AG20443 (cell line): Measurements from ENCODE around the gene TMEM74B.
A peak's percentile ranks its signal among the peaks of the same experiment; 100 is the strongest.

Experiments used
- DNase-seq: peaks from one replicate; pipeline ENCODE4 v3.0.0; 2012; ENCODE audit warnings: low spot score, mixed read lengths

TMEM74B gene

DNA sequence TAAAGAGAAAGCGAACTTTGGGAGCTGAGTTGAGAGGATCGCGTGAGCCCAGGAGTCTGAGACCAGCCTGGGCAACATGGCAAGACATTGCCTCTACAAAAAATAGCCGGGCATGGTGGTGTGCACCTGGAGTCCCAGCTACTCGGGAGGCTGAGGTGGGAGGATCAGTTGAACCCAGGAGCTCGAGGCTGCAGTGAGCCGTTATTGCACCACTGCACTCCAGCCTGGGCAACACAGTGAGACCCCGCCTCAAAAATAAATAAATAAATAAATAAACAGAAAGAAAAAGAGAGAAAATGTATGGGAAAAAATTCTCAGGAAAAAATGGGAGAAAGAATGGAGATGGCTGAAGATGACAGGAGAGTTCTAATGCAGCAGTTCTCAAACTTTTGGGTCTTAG lies 21.0 kb upstream of the TMEM74B start:
- DNase-seq: no peak

DNA sequence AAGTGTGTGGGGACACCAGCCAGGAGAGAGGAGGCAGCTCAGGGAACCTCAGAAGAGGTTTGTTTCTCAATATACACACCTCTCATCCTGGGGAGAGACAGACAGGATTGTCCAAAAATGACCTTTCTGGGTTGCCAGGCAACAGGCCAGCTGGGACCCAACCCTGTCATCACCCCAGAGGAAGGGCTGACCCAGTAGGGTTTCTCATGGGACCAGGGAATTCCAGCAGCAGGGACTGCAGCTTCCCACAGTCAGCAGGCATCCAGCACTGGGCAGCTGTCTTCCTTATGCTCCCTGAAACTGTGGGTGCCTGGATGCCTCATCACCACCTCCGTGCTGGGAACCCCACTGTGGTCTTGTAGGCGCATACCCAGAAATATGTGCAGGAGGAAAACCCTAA lies 19.8 kb upstream of the TMEM74B start:
- DNase-seq: no peak

DNA sequence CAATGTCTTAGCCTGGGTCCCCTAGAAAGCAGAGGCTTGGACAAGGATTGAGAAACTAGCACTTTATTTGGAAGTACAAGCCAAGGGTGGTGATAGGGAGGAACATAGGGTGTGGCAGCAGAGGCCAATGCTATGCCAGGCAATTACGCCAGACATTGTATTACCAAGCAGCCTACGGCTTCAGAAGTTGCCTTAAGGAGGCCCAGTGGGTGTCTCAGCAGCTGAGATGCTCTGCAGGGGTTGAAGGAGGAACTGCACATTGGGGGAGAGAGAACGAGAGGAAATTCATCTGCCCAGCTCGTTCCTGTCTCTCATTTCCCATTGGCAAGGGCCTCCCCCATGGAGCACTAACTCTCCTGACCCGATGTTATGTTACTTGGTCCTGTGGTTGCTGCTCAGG lies 19.3 kb upstream of the TMEM74B start:
- no peak for DNase-seq

DNA sequence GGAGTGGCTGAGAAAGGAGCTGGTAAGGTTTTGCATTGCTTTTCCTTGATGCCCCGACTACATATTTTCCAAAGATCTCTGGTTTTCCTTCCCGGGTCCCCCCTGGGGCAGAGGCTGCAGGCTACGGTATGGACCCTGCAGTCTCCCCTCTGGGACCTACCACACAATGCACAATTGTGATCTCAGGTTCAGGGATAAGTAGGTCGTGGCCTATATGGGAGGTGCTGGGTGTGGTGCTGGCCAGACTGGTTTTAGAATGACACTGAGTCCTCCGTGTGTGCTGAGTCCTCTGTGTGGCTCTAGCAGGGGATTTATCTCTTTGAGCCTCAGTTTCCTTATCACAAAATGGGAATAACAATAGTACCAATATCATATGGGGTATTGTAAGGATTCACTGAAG lies 18.8 kb upstream of the TMEM74B start:
- no peak for DNase-seq

DNA sequence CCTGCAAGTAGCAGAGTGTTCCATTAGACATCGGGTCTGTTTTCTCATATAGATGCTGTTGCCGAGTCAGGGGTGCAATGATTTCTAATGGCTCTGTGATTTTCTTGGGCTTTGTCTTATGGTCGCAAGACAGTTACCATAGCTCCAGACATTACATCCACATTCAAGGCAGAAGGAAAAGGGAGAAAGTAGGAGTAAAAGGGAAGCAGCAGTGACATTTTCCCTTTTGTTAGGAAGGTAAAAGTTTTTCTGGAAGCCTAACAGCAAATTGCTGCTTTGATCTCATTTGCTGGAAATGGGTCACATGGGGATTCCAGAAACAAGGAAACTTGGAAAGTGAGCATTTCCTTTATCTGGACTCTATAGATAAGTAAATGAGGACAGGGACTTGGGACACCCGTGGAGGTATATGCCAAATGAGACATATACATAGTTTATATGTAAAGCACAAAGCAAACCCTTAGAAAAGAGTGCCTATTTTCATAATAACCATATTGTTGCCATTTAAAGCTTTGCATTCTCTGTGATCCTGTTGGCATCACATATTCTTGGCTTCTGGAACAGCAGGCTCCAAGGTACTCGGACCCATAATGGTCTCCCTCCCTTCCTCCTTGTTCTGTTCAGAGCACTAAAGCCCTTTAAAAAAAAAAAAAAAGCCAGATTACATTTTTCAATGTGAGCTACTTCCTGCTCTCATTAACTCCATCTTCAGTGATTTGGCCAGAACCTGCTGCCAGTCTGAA lies 18.2 kb upstream of the TMEM74B start, which contains the start of gene C20orf202:
Gene C20orf202, plus strand, starts transcription at position 693 of the 743 bp plus-strand sequence. CDS start 132 bp downstream, outside the sequence.
- no peak for DNase-seq

DNA sequence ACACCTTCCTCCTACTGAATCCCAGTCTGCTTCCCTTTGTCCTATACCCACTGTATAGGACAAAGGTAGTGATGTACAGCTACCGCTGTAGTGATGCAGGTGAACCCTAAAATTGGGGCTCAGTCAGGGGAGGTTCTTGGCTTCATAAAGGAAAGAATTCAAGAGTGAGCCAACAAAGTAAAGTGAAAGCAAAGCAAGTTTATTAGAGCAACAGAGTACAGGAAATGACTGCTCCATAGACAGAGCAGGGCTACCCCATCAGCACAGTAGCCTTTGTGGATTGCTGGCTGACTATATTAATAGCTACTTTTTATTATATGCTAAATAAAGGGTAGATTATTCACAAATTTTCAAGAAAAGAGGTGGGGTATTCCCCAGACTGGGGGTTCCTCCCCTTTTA lies 15.2 kb upstream of the TMEM74B start:
- no peak for DNase-seq

DNA sequence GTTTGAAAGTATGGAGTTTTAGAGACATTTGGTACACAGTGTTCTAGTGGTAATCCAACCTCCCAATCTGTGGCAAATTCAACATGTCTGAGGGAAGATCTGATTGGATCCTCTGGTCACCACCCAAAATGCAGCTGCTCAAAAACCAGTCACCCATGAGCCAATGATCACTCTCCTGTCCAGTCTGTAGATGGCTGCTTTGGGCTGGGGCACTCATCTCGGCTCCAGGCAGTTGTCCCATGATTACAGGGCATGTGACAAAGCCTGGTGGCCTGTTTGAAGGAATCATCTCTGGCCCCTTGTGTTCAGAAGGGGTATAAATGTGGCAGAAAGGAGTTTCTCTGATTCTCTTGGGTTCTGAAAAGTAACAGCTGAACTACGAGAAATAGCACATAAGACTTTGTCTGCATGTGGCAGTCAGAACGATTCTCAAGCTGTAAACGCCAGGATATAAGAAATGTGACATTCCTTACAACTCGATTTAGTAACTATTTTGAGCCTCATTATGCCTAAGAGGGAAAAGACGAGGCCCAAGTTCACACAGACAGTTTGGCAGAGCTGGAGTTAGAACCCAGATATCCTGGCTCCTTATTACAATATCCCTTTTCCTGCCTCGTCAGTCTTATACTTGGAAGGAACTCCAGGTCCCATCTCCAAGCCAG lies 14.6 kb upstream of the TMEM74B start:
- DNase-seq: no peak

DNA sequence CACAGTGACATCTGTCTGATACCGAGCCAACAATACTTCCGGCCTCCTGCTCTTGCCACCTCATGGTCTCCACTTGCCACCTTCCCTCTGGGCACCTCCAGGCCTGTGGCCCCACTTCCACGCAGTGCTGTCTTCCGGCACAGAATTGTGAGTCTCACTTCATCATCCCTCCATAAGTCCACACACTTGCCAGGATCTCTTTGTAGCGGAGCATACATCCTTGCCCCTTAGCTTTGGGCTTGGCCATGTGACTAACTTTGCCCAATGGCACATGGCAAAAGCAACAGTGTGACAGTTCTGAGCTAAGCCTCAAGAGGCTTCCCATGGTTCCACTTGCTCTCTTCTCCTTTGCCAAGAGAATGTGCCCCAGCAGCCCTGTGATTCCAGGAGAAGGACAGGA lies 14.0 kb upstream of the TMEM74B start:
- DNase-seq: no peak

DNA sequence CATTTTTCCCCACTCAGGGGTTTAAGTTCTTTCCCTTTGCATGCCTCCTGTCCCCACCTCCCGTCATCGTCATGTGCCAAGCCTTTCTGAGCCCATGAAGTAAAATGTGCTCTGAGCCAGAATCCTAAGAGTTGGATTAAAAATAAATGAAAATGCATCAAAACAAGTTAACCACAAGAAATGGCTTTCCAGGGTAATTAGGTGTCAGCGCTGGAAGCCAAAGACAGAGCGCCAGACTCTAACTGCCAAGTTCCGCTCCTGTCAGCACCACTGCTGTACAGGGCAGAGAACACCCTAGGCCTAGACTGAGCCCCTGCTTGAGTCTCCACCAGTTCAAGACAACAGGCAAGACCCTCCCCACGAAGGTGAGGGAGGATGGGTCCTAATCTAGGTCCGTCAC lies 13.0 kb upstream of the TMEM74B start:
- DNase-seq: no peak

DNA sequence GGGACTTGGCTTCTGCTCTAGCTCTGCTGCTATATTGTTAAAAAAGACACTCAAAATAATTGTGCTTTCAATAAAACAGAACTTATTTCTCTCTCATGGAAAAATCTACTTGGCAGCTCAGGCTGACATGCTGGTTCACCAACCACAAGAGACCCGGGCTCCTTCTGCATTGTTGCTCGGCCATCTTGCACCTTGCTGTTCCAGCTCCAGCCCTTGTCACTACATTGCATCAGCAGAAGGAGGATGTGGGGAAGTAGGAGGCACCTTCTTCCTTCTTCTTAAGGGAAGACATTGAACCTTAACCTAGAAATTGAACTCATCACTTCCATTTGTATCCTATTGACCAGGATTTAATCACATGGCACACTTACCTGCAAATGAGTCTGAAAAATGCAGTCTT lies 11.9 kb upstream of the TMEM74B start:
- no peak for DNase-seq

DNA sequence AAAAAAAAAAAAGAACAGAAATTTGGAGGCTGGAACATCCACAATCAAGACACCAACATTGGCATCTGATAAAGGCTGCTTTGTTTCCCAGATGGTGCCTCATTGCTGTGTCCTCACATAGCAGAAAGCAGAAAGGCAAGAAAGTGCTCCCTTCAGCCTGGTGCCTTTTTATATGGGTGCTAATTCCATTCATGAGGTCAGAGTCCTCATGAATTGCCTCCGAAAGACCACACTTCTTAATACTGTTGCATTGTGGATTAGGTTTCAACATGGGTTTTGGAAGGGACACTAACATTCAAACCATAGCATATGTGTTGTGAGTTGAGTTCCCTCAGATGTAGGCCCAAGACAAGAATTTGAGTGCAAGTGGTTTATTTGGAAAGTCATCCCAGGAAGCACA lies 10.4 kb upstream of the TMEM74B start:
- DNase-seq: no peak

DNA sequence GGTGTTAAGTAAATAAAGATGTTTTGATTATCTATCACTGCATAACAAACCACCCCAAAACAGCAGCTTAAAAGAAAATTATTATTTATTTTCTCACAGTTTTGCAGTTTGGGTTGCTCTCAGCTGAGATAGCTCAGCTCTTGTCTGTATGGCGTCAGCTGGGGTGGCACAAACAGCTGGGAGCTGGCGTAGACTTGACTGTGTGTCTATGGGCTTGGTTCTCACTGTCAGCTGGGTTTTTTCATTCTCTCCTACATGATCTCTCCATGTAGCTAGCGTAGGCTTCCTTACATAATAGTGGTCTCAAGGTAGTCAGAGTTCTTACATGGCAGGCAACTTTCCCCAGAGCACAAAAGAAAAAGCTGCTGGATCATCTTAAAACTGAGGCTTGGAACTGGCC lies 6.5 kb upstream of the TMEM74B start:
- no peak for DNase-seq

DNA sequence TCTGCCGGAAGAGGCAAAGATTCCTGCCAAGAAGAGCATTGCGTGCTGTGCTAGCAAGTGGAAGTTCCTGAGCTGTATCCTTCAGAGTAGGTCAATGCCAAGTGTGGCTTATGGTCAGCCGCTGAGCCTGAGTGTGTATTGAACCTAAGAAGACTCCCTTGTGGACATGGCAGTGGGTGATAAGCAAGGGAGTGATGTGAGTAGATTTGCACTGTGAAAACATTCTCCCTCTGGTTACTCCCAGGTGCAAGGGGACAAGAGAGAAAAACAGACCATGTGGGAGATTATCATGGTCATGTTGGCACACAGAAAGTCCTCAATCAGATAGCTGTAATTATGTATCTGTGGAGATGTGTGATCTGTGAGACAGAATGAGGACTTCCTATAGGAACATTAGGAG lies 6.1 kb upstream of the TMEM74B start:
- DNase-seq: no peak

DNA sequence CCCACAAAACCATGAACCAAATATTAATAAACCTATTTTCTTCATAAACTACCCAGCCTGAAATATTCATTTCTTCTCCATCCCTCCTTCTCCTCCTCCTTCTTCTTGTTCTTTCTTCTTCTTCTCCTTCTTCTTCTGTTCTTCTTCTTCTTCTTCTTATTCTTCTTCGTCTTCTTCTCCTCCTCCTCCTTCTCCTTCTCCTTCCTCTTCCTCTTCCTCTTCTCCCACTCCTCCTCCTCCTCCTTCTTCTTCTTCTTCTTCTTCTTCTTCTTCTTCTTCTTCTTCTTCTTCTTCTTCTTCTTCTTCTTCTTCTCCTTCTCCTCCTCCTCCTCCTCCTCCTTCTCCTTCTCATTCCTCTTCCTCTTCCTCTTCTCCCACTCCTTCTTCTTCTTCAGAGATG lies 5.0 kb upstream of the TMEM74B start:
- no peak for DNase-seq

DNA sequence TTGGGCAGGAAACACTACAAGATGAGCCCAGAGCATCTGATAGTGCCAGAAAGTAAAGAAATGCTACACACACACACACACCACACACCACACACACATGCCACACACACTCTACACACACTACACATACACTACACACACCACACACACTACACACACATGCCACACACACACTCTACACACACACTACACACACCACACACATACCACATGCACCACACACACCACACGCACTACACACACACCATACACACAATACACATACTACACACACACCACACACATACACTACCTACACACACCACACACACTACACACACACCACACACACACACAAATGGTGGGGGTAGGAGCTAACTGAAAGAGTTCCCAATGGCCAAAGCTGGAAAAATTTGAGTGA lies 3.6 kb upstream of the TMEM74B start:
- no peak for DNase-seq

DNA sequence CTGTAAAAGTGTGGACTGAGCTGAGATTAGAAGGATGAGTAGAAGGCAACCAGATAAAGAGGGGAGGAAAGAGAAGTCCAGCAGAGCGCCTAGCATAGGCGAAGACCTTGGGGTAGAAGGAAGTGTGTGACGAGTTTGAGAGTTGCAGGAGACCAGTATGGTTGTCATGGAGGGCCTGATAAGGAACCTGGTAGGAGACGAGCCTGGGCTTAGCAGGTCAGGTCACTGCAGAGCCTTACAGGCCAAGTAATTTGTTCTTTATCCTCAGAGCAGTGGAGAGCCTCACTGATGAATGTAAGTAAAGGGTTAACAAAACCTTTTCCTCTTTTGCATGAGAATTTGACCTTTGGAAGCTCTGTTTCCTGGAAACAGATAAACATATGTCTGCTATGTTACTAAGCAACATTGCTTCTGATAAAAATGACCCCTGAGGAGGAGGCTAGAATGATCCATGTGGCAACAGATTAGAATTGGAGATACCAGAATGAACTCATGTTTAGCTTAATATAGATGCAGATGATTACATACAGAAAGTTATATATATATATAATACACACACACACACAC lies 2.9 kb upstream of the TMEM74B start:
- DNase-seq: no peak

DNA sequence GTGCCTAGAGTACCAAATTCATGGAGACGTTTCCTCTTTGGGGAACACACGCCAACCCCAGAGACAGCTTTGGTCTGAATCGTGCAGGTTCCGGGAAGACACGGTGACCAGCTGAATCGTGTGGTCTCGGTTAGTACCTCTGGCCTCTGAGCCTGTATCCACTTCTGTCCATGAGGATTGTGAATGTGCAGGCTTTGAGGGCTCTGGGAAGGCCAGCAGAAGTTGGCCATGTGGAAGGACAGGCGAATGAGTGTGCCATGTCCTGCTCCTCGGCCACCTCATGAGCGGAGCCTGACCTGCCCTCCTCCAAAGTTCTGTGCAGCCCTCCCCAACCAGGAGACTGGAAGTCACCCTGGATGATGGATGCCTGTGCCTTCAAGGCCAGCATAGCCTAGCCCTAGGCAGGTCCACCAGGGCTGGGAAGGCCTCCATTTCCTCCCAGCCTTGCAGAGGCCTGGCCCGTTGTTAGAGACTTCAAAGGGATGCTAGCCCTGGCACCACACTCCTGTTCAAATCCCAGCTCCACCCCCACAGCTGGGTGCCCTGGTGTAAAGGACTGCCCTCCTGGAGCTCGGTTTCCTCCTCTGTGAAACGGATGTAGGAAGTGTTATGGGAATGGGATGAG lies 1.7 kb upstream of the TMEM74B start:
- DNase-seq: no peak

DNA sequence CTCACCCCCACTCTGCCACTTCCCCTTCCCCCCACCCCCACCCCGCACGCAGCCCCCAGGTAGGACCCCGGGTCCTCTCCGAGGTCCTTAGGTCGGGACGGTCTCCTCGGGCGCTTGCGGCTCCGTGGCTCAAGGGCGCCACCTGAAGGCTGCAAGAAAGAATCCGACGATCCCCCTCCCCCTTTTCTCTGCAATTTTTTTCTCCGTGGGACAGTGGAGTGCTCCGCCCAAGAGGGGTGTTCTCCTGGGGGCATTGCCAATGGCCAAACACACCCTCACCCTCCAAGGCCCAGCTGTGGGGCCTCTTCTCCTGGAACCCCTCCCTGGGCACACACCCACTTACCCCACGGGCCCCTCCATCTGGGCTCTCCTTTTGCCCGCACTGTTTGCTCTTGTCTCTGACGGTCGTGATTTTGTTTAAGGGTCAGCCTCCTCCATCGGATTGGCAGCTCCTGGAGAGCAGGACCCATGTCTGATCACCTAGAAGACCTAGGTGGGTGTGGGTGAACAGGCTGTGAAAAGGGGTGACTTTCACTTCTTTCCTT lies 1.1 kb upstream of the TMEM74B start:
- DNase-seq: peak; percentile 78

DNA sequence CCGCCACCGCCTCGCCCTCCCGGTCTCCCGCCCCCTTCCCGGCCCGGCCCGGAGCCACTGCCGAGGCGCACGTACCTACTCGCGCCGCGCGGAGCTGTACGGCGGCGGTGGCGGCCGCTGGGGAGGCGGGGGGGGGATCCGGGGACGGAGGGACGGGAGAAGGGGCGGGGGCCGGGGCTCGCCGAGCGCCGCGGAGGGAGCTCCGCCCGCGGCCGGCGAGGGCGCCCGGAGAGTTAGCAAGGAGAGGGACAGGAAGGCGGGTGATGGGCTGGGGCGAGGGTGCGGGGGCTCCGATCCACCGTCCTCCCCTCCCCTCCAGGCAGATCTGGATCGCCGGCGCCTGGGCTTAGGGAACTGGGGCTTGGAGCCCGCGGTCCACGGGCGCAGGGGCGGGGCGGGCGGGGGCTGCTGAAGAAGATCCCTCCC lies 548 bp upstream of the TMEM74B start:
- peak; percentile 45 for DNase-seq

DNA sequence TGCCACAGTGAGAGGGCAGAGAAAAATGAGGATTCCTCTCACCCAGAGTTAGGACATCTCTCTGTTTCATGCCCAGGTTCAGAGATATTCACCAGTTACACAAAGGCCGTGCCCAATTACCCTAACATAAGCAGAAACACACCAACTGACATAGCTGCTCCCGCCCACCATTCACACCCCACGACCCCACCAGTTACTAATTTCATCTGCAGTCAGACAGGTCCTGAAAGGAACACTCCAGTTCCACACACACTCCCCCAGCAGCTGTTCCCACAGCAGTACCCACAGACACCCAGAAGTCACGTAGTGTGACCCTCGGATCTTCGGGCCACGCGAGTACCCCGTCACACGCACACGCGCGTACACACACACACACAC lies 532 bp downstream of the TMEM74B start:
- no peak for DNase-seq

DNA sequence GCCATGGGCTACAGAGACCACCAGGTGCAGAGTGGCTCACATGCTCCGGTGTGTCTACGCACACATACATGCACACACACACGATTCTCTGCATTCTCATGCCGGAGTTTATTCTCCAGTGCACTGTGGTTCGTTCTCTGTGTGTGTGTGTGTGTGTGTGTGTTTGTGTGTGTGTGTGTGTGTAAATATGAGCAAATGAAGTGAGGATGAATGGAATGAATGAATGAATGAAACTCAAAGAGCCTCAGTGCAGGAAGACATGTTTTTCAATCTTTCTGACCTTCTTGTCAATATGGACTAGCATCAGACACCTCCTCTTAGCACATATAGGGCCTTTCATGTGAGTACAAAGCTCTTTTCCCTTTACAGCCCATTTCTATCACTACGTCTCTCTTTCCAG lies 1.6 kb downstream of the TMEM74B start:
- no peak for DNase-seq

DNA sequence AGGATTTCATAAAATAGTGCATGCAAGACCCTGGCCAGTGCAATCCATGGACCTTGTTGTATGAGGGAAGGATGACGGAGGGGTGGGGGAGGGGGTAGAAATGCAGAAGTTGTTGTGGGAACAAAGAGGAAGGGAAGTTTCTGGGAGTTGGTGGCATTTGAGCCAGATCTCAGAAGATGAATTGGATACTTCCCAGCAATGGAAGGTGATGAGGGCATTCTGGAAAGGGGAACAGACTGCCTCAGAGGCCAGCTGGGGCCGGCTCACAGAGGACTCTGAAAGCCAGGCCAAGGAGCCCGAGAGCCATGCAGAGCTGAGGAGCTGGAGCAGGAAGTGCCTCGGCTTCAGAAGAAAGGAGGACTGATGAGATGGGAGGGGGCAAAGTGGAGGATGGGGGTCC lies 2.7 kb downstream of the TMEM74B start:
- DNase-seq: no peak

DNA sequence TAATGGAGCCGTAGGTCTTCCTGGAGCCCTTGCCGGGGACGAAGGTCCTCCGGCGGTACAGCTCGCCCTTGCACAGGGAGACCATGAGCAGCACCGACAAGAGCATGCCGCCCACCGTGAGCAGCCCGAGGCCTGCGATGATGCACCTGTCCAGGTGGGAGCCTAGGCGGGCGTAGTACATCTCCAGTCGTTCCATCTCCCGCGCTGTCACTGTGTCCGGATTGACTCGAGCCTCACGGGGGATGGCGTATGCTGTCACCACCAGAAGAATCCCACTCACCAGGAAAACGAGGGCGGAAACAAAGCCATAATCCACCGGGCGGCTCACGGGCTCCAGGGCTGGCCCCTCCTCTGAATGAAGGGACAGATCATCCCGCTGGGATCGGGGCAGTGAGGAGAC lies 3.8 kb downstream of the TMEM74B start:
- no peak for DNase-seq
